HepG2 (cell line): Measurements from ENCODE around the gene UPK1A. TPM values are rescaled to one million over a fixed set of nuclear protein-coding genes. Genes with fewer than 3 reads are reported as not detected.

ENCODE experiments used
- ATF1 ChIP-seq: IDR thresholded peaks from 2 replicates; pipeline ENCODE4 v1.6.1; 2016; ENCODE audit warnings: mild to moderate bottlenecking, control low read depth
- CENPX ChIP-seq: sonication (generic); formaldehyde crosslinking; IDR thresholded peaks from 2 replicates; pipeline ENCODE4 v1.9.0; 2021; ENCODE audit warnings: mild to moderate bottlenecking, missing genetic modification reagents, moderate library complexity
- CSRNP2 ChIP-seq: sonication (generic); formaldehyde crosslinking; conservative IDR thresholded peaks from 2 replicates; pipeline ENCODE4 v1.8.0; 2022; ENCODE audit warnings: low read depth, missing genetic modification reagents
- FOXK2 ChIP-seq: fragments of 450-650 bp; IDR thresholded peaks from 2 replicates; pipeline ENCODE4 v1.6.1; 2016
- FOXO4 ChIP-seq: sonication (generic); formaldehyde crosslinking; conservative IDR thresholded peaks from 2 replicates; pipeline ENCODE4 v1.8.1; 2023; ENCODE audit warnings: missing genetic modification reagents
- MED13 ChIP-seq: sonication (generic); formaldehyde crosslinking; IDR thresholded peaks from 2 replicates; pipeline ENCODE4 v1.5.0; 2020; ENCODE audit warnings: missing genetic modification reagents
- MXD3 ChIP-seq: IDR thresholded peaks from 2 replicates; pipeline ENCODE4 v1.6.1; 2016; ENCODE audit warnings: mild to moderate bottlenecking, missing biosample characterization, missing genetic modification reagents
- NCOR1 ChIP-seq: fragments of 200-600 bp; sonication (generic); IDR thresholded peaks from 2 replicates; pipeline ENCODE4 v1.7.0; 2017; ENCODE audit warnings: antibody characterized with exemption, low read length, borderline replicate concordance
- NFRKB ChIP-seq: fragments of 450-650 bp; IDR thresholded peaks from 2 replicates; pipeline ENCODE4 v1.6.1; 2017
- NR2F6 ChIP-seq, 2 experiments: IDR thresholded peaks; 2 replicates each; pipeline ENCODE4 v1.6.1; 2016; ENCODE audit warnings: antibody characterized with exemption in 1 of 2, mild to moderate bottlenecking in 1 of 2
- NRL ChIP-seq: sonication (generic); formaldehyde crosslinking; IDR thresholded peaks from 2 replicates; pipeline ENCODE4 v1.5.0; 2020; ENCODE audit warnings: missing genetic modification reagents, mild to moderate bottlenecking, moderate library complexity, borderline replicate concordance
- PHF5A ChIP-seq: IDR thresholded peaks from one replicate; pipeline ENCODE4 v1.6.1; 2018; ENCODE audit warnings: low read depth, missing genetic modification reagents; ENCODE audit not compliant: unreplicated experiment
- PRDM15 ChIP-seq: sonication (generic); formaldehyde crosslinking; IDR thresholded peaks from 2 replicates; pipeline ENCODE4 v1.4.0; 2020; ENCODE audit warnings: missing genetic modification reagents
- SRSF4 ChIP-seq: fragments of 200-400 bp; formaldehyde crosslinking; IDR thresholded peaks from one replicate; pipeline ENCODE4 v1.6.1; 2018; ENCODE audit warnings: mild to moderate bottlenecking, low read depth, low read length, moderate library complexity; ENCODE audit not compliant: poor library complexity, severe bottlenecking
- TAF15 ChIP-seq: fragments of 200-400 bp; formaldehyde crosslinking; IDR thresholded peaks from one replicate; pipeline ENCODE4 v1.6.1; 2018; ENCODE audit warnings: mild to moderate bottlenecking, low read depth, low read length; ENCODE audit not compliant: poor library complexity, severe bottlenecking
- XRCC5 ChIP-seq: fragments of 200-400 bp; formaldehyde crosslinking; optimal IDR thresholded peaks from 2 replicates; pipeline ENCODE3; 2017; ENCODE audit warnings: mild to moderate bottlenecking, low read length
- YEATS2 ChIP-seq: sonication (generic); formaldehyde crosslinking; IDR thresholded peaks from 2 replicates; pipeline ENCODE4 v1.4.0; 2020; ENCODE audit warnings: missing genetic modification reagents, borderline replicate concordance
- ZNF225 ChIP-seq: sonication (generic); formaldehyde crosslinking; IDR thresholded peaks from 2 replicates; pipeline ENCODE4 v1.4.0; 2020; ENCODE audit warnings: mild to moderate bottlenecking, missing genetic modification reagents
- ZNF274 ChIP-seq: sonication (generic); formaldehyde crosslinking; IDR thresholded peaks from 2 replicates; pipeline ENCODE4 v1.5.1; 2020; ENCODE audit warnings: mild to moderate bottlenecking, missing genetic modification reagents
- ZNF431 ChIP-seq: sonication (generic); formaldehyde crosslinking; IDR thresholded peaks from 2 replicates; pipeline ENCODE4 v1.9.0; 2022; ENCODE audit warnings: missing genetic modification reagents, low read depth, mild to moderate bottlenecking, borderline replicate concordance
- ZNF569 ChIP-seq: sonication (generic); formaldehyde crosslinking; IDR thresholded peaks from 2 replicates; pipeline ENCODE4 v1.5.0; 2020; ENCODE audit warnings: mild to moderate bottlenecking, missing genetic modification reagents, moderate library complexity, borderline replicate concordance
- polyA plus RNA-seq, 8 experiments: library from polyadenylated mRNA; depleted of rRNA in 3 of 8; stranded (reverse) in 7 of 8; unstranded in 1 of 8; fragments of >200 nt; fragmentation: Illumina TruSeq in 4 of 8; extraction: Trizol in 4 of 8; gene quantifications; 2 replicates each; pipeline versions ENCODE4 v1.2.1 to v1.2.3, GENCODE V29; 2011 to 2016; ENCODE audit warnings: low read depth in 4 of 8, missing spikeins in 1 of 8, mixed read lengths in 1 of 8; ENCODE audit not compliant: insufficient read depth in 1 of 8
- total RNA-seq, 5 experiments: library from RNA; depleted of rRNA; stranded (reverse); fragments of >200 nt; fragmentation: Illumina TruSeq; extraction: Trizol; gene quantifications; 2 replicates each; pipeline ENCODE4 v1.2.3, GENCODE V29; 2016; ENCODE audit warnings: low read depth in 1 of 5

UPK1A gene
- total and polyA plus RNA-seq, 2 of the 13 experiments (the other 11 are each of a cell fraction or from before 2014, with no cell fraction given) = 2.9 TPM; not detected in 1

- TF ChIP-seq PRDM15 (CRISPR knock-in tag) = no peak
- TF ChIP-seq TAF15 = no peak
- TF ChIP-seq FOXK2 = no peak
- TF ChIP-seq MXD3 (CRISPR knock-in tag) = no peak
- TF ChIP-seq SRSF4 = no peak
- TF ChIP-seq PHF5A (CRISPR knock-in tag) = no peak
- TF ChIP-seq NRL (CRISPR knock-in tag) = peak; percentile 73; the same call in 1 of the 2 replicates
- no peak for TF ChIP-seq FOXO4 (CRISPR knock-in tag)
- TF ChIP-seq ZNF431 (CRISPR knock-in tag) = 0 out of 2 replicates have a peak, but pooled peaks have one; percentile 66
- no peak for TF ChIP-seq NFRKB
- TF ChIP-seq YEATS2 (CRISPR knock-in tag) = peak; percentile 13; the same call in 1 of the 2 replicates
- TF ChIP-seq NR2F6 (IDR thresholded peaks at IDR 0.05) = no peak
- TF ChIP-seq NR2F6 (CRISPR knock-in tag; IDR thresholded peaks at IDR 0.05) = no peak
- no peak for TF ChIP-seq CENPX (CRISPR knock-in tag)
- TF ChIP-seq ZNF569 (CRISPR knock-in tag) = no peak
- TF ChIP-seq XRCC5 = no peak
- TF ChIP-seq NCOR1 = no peak
- TF ChIP-seq ZNF225 (CRISPR knock-in tag) = no peak
- no peak for TF ChIP-seq CSRNP2 (CRISPR knock-in tag)
- TF ChIP-seq MED13 (CRISPR knock-in tag) = no peak
- TF ChIP-seq ATF1 (CRISPR knock-in tag) = peak; percentile 80
- peak; percentile 72; the same call in 1 of the 2 replicates for TF ChIP-seq ZNF274 (CRISPR knock-in tag)
These were observed 36.1 kb downstream of the UPK1A start (continued) for GRCh38 chr19:35702223-35703012.
